Mesenchymal stem cell (in vitro differentiated cells and primary cell): ENCODE measurements around the gene CLCA2.
A peak's percentile ranks its signal among the peaks of the same experiment; 100 is the strongest.

Experiments used
- DNase-seq: peaks from one replicate; pipeline ENCODE4 v3.0.0-alpha.2; 2013
- H2AFZ ChIP-seq: one replicate; pipeline ENCODE4 v1.6.1; 2013; ENCODE audit warnings: low read depth, mild to moderate bottlenecking, control low read depth, inconsistent platforms, low read length, moderate library complexity
- H2AK5ac ChIP-seq: 2 replicates; pipeline ENCODE4 v1.6.1; 2013; ENCODE audit warnings: low read length, moderate library complexity, mild to moderate bottlenecking, inconsistent platforms; ENCODE audit not compliant: severe bottlenecking
- H2BK120ac ChIP-seq: one replicate; pipeline ENCODE4 v1.6.1; 2013; ENCODE audit warnings: low read depth, mild to moderate bottlenecking, inconsistent platforms, low read length, moderate library complexity
- H2BK12ac ChIP-seq, 2 experiments: one replicate each; pipeline ENCODE4 v1.6.1; 2013; ENCODE audit warnings: inconsistent platforms in 2 of 2, low read length in 2 of 2, mild to moderate bottlenecking in 2 of 2, moderate library complexity in 2 of 2, control low read depth in 1 of 2
- H2BK15ac ChIP-seq: one replicate; pipeline ENCODE4 v1.6.1; 2013; ENCODE audit warnings: mild to moderate bottlenecking, low read depth, inconsistent platforms; ENCODE audit not compliant: poor library complexity, severe bottlenecking
- H2BK5ac ChIP-seq: 2 replicates; pipeline ENCODE4 v1.6.1; 2013; ENCODE audit warnings: low read depth, mild to moderate bottlenecking, low read length, control low read depth, inconsistent platforms; ENCODE audit not compliant: poor library complexity, severe bottlenecking
- H3K14ac ChIP-seq, 2 experiments: one replicate each; pipeline ENCODE4 v1.6.1; 2013; ENCODE audit warnings: inconsistent platforms in 2 of 2, low read length in 2 of 2, control low read depth in 1 of 2, mild to moderate bottlenecking in 1 of 2, moderate library complexity in 1 of 2
- H3K18ac ChIP-seq, 2 experiments: one replicate each; pipeline ENCODE4 v1.6.1; 2013; ENCODE audit warnings: inconsistent platforms in 2 of 2, low read length in 2 of 2, control low read depth in 1 of 2, low read depth in 1 of 2, mild to moderate bottlenecking in 1 of 2
- H3K23ac ChIP-seq, 2 experiments: one replicate each; pipeline ENCODE4 v1.6.1; 2013; ENCODE audit warnings: inconsistent platforms in 2 of 2, low read length in 2 of 2, mild to moderate bottlenecking in 2 of 2, moderate library complexity in 2 of 2, control low read depth in 1 of 2
- H3K27ac ChIP-seq: 2 replicates; pipeline ENCODE4 v1.5.1; 2013; ENCODE audit warnings: mild to moderate bottlenecking, moderate library complexity, low read length, control low read depth, inconsistent platforms; ENCODE audit not compliant: poor library complexity, severe bottlenecking
- H3K27me3 ChIP-seq, 2 experiments: 2 replicates each; pipeline versions ENCODE4 v1.6.1 to v1.7.0; 2013; ENCODE audit warnings: low read length in 2 of 2, mild to moderate bottlenecking in 2 of 2, moderate library complexity in 2 of 2, control low read depth in 1 of 2, inconsistent platforms in 1 of 2; ENCODE audit not compliant: control insufficient read depth in 1 of 2, insufficient read depth in 1 of 2
- H3K36me3 ChIP-seq, 2 experiments: 2 replicates each; pipeline versions ENCODE4 v1.6.1 to v1.7.0; 2013; ENCODE audit warnings: low read length in 2 of 2, control low read depth in 1 of 2, inconsistent platforms in 1 of 2, low read depth in 1 of 2, mild to moderate bottlenecking in 1 of 2; ENCODE audit not compliant: insufficient read depth in 2 of 2, control insufficient read depth in 1 of 2
- H3K4ac ChIP-seq, 2 experiments: one replicate each; pipeline ENCODE4 v1.6.1; 2013; ENCODE audit warnings: inconsistent platforms in 2 of 2, low read length in 2 of 2, mild to moderate bottlenecking in 2 of 2, moderate library complexity in 2 of 2, control low read depth in 1 of 2, low read depth in 1 of 2
- H3K4me1 ChIP-seq: 2 replicates; pipeline ENCODE4 v1.6.1; 2013; ENCODE audit warnings: low read depth, low read length, control low read depth; ENCODE audit not compliant: control insufficient read depth, insufficient read depth
- H3K4me2 ChIP-seq: 2 replicates; pipeline ENCODE4 v1.6.1; 2013; ENCODE audit warnings: low read length, mild to moderate bottlenecking, inconsistent platforms; ENCODE audit not compliant: poor library complexity, severe bottlenecking
- H3K4me3 ChIP-seq, 2 experiments: 2 replicates each; pipeline versions ENCODE4 v1.5.1 to v1.7.0; 2013; ENCODE audit warnings: low read length in 2 of 2, mild to moderate bottlenecking in 2 of 2, control low read depth in 1 of 2, low read depth in 1 of 2; ENCODE audit not compliant: insufficient read depth in 1 of 2
- H3K79me1 ChIP-seq: replicated peaks from 2 replicates; pipeline ENCODE4 v1.6.1; 2013; ENCODE audit warnings: mild to moderate bottlenecking, control low read depth, low read length, inconsistent platforms; ENCODE audit not compliant: poor library complexity, severe bottlenecking
- H3K9ac ChIP-seq: 2 replicates; pipeline ENCODE4 v1.7.0; 2013; ENCODE audit warnings: mild to moderate bottlenecking, low read length, moderate library complexity
- H3K9me3 ChIP-seq: 2 replicates; pipeline ENCODE4 v1.7.0; 2013; ENCODE audit warnings: mild to moderate bottlenecking, low read length; ENCODE audit not compliant: control insufficient read depth
- H4K8ac ChIP-seq: one replicate; pipeline ENCODE4 v1.6.1; 2013; ENCODE audit warnings: inconsistent platforms, mild to moderate bottlenecking, low read length, moderate library complexity
- H4K91ac ChIP-seq: one replicate; pipeline ENCODE4 v1.6.1; 2013; ENCODE audit warnings: mild to moderate bottlenecking, low read length, inconsistent platforms
- WGBS: methylation state at CpG from one replicate; pipeline ENCODE4 v1.1.7; 2013; ENCODE audit warnings: mixed read lengths; 5-methylcytosine and 5-hydroxymethylcytosine counted together

CLCA2 gene

DNA sequence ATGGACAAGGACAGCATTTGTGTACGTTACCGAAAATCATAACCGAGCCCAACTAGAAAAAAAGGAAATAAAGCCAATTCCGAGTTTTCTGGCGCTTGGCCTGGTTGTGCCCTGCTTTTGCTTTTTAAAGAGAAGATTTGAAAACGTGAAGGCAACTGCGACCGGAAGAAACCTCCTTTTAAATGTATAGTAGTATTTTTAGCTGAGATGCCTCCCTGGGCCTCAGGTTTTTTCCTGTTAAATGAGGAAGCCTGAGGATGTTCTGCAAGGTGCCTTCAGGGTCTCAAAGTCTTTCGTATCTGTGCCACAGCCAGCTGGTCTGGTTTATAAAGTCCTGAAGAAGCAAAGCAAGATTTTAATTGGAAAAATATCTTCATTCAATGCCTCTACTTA lies 27.5 kb upstream of the CLCA2 start:
- H3K27ac ChIP-seq, result peak overlapping the region; percentile 48
- no peak overlapping the region for H4K8ac ChIP-seq
- peak overlapping the region; percentile 67 for H3K4me2 ChIP-seq
- no peak overlapping the region for H3K14ac ChIP-seq
- H3K9ac ChIP-seq, result peak overlapping the region; percentile 96
- H3K18ac ChIP-seq, result peak overlapping the region in 1 of 2 experiments; percentile 24
- no peak for DNase-seq
- H2BK5ac ChIP-seq, result peak overlapping the region; percentile 32
- H3K9me3 ChIP-seq, result no peaks in the 10 kb centered on the region
- no peaks in the 10 kb centered on the region for H3K36me3 ChIP-seq
- H2AFZ ChIP-seq, result no peak overlapping the region
- peak overlapping the region in 1 of 2 experiments; percentile 61 for H3K4ac ChIP-seq
- no peak overlapping the region for H4K91ac ChIP-seq
- no peak overlapping the region for H2BK12ac ChIP-seq
- H2BK15ac ChIP-seq, result no peak overlapping the region
- H3K4me3 ChIP-seq, result peak overlapping the region in 1 of 2 experiments; percentile 91
- H3K27me3 ChIP-seq, result peaks cover 0 to 3% of the 10 kb centered on the region in 2 experiments
- H3K23ac ChIP-seq, result no peak overlapping the region
- H3K4me1 ChIP-seq, result no peaks in the 10 kb centered on the region
- H3K79me1 ChIP-seq, result peaks cover 3% of the 10 kb centered on the region
- WGBS, result 12% methylated on average over 9 of the region's 9 CpGs
- H2AK5ac ChIP-seq, result no peak overlapping the region
- no peak overlapping the region for H2BK120ac ChIP-seq

DNA sequence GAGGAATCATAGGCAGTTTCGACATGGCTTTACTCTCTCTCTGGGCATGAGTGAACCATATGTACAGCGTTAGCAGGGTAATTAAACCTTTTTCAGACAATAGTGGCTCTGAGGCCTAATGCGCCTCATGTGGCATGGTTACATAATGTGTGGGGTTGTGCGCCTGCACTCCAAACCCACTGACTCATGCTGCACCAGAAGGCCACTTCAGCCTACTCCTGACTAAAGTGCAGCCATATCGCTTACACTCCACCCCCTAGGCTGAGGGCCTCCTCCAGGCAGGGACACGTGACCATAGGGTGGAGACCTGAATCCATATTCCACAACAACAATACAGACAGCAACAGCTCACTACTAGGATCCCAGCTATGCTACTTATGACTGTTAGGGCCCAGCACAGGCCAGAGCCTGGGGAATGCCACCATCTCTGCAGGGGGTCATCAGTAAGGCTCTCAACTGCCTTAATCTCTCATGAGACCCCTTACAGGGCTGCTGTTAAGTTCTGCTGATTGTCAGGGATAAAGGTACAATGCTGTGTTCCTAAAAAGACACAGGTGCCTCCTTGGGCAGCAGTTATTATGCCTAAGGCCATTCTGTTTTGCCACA lies 14.5 kb upstream of the CLCA2 start:
- 81% methylated on average over 6 of the region's 6 CpGs for WGBS
- no peak overlapping the region for H3K4me2 ChIP-seq
- H3K9me3 ChIP-seq, result no peaks in the 10 kb centered on the region
- no peak overlapping the region for H3K14ac ChIP-seq
- peak; percentile 14 for DNase-seq
- H3K27ac ChIP-seq, result no peak overlapping the region
- no peak overlapping the region for H2BK120ac ChIP-seq
- no peak overlapping the region for H2AK5ac ChIP-seq
- H2AFZ ChIP-seq, result no peak overlapping the region
- H3K36me3 ChIP-seq, result no peaks in the 10 kb centered on the region
- no peak overlapping the region for H3K4ac ChIP-seq
- H3K27me3 ChIP-seq, result peaks cover 0 to under 1% of the 10 kb centered on the region in 2 experiments
- H3K23ac ChIP-seq, result no peak overlapping the region
- no peaks in the 10 kb centered on the region for H3K4me1 ChIP-seq
- H3K9ac ChIP-seq, result no peak overlapping the region
- H2BK15ac ChIP-seq, result no peak overlapping the region
- peak overlapping the region; percentile 34 for H4K91ac ChIP-seq
- peak overlapping the region in 1 of 2 experiments; percentile 38 for H2BK12ac ChIP-seq
- no peak overlapping the region for H2BK5ac ChIP-seq
- H4K8ac ChIP-seq, result no peak overlapping the region
- peak overlapping the region in 1 of 2 experiments; percentile 6 for H3K18ac ChIP-seq
- H3K4me3 ChIP-seq, result no peak overlapping the region
- H3K79me1 ChIP-seq, result no peaks in the 10 kb centered on the region

DNA sequence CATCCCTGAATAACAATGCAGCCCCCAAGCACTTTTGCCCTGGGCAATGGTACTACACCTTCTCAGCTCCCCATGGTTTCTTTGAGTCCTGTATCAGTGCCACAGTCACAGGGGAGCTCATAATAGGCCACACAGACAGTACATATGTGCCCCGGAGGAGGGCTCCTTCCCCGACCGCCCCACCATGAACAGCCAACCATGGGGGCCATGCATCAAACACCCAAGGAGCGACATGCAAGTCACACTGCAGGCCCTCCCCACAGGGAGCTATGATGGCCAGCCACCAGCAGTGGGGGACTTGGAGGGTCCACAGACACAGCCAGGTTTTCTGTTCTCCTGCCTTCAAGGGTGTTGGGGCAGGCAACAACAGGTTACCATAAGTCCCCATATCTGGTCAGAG lies 13.1 kb upstream of the CLCA2 start:
- Histone ChIP-seq H3K27me3 (no peaks in the 10 kb centered on the region), H3K9ac (no peak overlapping the region), H2BK15ac (no peak overlapping the region), H4K91ac (no peak overlapping the region), H3K14ac (no peak overlapping the region), H2AK5ac (no peak overlapping the region), H2AFZ (no peak overlapping the region), H3K4ac (no peak overlapping the region), H3K79me1 (no peaks in the 10 kb centered on the region), H3K4me1 (no peaks in the 10 kb centered on the region), H2BK5ac (no peak overlapping the region), H3K9me3 (no peaks in the 10 kb centered on the region), H4K8ac (no peak overlapping the region), H3K27ac (no peak overlapping the region), H3K4me2 (no peak overlapping the region), H2BK120ac (no peak overlapping the region), H2BK12ac (no peak overlapping the region), H3K36me3 (no peaks in the 10 kb centered on the region), H3K4me3 (no peak overlapping the region), H3K23ac (no peak overlapping the region), H3K18ac (no peak overlapping the region)
- no peak for DNase-seq
- 95% methylated on average over 4 of the region's 4 CpGs for WGBS

DNA sequence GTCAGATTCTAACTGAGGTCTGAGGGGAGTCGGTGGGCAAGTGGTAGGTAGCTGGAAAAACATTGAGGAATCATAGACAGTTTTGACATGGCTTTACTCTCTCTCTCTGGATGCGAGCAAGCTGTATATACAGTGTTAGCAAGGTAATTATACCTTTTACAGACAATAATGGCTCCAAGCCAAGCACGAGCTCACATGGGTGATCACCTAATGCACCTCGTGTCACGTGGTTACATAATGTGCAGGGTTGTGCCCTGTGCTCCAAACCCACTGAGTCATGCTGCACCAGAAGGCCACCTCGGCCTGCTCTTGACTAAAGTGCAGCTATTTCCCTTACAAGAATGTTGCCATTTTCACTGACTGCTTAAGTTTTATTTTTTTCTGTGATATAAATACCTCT lies 7.6 kb upstream of the CLCA2 start:
- Histone ChIP-seq H2AFZ (no peak overlapping the region), H4K8ac (no peak overlapping the region)
- WGBS, result 83% methylated on average over 5 of the region's 6 CpGs

More for the DNA sequence above, 7.6 kb upstream of the CLCA2 start:
- no peak overlapping the region for H3K9ac ChIP-seq
- H2BK120ac ChIP-seq, result no peak overlapping the region
- no peaks in the 10 kb centered on the region for H3K36me3 ChIP-seq
- no peak overlapping the region for H2BK5ac ChIP-seq
- no peak overlapping the region for H2AK5ac ChIP-seq
- H3K4me2 ChIP-seq, result no peak overlapping the region
- peaks cover 1% of the 10 kb centered on the region for H3K4me1 ChIP-seq
- no peak overlapping the region for H2BK15ac ChIP-seq
- no peak overlapping the region for H4K91ac ChIP-seq
- no peaks in the 10 kb centered on the region for H3K9me3 ChIP-seq
- H3K23ac ChIP-seq, result no peak overlapping the region
- H3K18ac ChIP-seq, result no peak overlapping the region
- no peak for DNase-seq
- H3K27me3 ChIP-seq, result peaks cover 0 to 5% of the 10 kb centered on the region in 2 experiments
- no peak overlapping the region for H3K4me3 ChIP-seq
- H3K79me1 ChIP-seq, result no peaks in the 10 kb centered on the region
- no peak overlapping the region for H3K4ac ChIP-seq
- peak overlapping the region in 1 of 2 experiments; percentile 74 for H3K14ac ChIP-seq
- no peak overlapping the region for H2BK12ac ChIP-seq
- no peak overlapping the region for H3K27ac ChIP-seq
